ENCODE results near the gene GPATCH8.

DNA sequence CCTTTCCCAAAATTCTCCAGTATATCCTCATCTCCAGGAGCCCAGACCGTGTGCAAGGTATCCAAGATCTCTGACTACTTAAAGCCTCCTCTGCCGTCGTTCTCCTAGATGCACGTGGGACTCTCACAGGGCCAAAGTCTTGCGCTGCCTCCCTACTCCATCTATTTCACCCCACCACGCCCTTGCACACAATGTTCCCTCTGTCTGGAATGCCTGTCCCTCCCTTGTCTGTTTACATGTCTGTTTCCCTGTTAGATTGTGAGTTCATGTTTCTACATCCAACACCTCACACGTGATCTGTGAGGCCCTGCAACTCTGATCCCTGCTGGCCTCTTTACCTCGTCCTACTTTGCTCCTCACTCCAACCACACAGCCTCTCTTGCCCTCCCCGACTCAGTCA is 49.2 kb upstream of the GPATCH8 start:
- TF ChIP-seq POLR2A (IDR thresholded peaks at IDR 0.05): no peak
- TF ChIP-seq, protein P1, sequence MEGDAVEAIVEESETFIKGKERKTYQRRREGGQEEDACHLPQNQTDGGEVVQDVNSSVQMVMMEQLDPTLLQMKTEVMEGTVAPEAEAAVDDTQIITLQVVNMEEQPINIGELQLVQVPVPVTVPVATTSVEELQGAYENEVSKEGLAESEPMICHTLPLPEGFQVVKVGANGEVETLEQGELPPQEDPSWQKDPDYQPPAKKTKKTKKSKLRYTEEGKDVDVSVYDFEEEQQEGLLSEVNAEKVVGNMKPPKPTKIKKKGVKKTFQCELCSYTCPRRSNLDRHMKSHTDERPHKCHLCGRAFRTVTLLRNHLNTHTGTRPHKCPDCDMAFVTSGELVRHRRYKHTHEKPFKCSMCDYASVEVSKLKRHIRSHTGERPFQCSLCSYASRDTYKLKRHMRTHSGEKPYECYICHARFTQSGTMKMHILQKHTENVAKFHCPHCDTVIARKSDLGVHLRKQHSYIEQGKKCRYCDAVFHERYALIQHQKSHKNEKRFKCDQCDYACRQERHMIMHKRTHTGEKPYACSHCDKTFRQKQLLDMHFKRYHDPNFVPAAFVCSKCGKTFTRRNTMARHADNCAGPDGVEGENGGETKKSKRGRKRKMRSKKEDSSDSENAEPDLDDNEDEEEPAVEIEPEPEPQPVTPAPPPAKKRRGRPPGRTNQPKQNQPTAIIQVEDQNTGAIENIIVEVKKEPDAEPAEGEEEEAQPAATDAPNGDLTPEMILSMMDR (IDR thresholded peaks at IDR 0.05 in 8 of 11, conservative IDR thresholded peaks at IDR 0.05 in 3 of 11): no peak
